Right renal pelvis (tissue), 4 donors: Measurements from ENCODE around the gene ATP5ME. TPM values are rescaled to one million over a fixed set of nuclear protein-coding genes. Genes with fewer than 3 reads are reported as not detected.

ENCODE experiments used
- DNase-seq, 4 donors: peaks; one replicate each; pipeline ENCODE4 v3.0.0-alpha.2; 2013; ENCODE audit warnings: low read depth in 4 of 4, low spot score in 3 of 4, missing footprints in 1 of 4
- polyA plus RNA-seq, 4 donors: library from polyadenylated mRNA; unstranded; fragments of 120-200 nt; gene quantifications; one replicate each; pipeline ENCODE4 v1.2.1, GENCODE V29; 2013; ENCODE audit not compliant: insufficient read length in 4 of 4

The ATP5ME gene
- polyA plus RNA-seq, 4 donors: 248 to 285 (median 271) TPM

DNA sequence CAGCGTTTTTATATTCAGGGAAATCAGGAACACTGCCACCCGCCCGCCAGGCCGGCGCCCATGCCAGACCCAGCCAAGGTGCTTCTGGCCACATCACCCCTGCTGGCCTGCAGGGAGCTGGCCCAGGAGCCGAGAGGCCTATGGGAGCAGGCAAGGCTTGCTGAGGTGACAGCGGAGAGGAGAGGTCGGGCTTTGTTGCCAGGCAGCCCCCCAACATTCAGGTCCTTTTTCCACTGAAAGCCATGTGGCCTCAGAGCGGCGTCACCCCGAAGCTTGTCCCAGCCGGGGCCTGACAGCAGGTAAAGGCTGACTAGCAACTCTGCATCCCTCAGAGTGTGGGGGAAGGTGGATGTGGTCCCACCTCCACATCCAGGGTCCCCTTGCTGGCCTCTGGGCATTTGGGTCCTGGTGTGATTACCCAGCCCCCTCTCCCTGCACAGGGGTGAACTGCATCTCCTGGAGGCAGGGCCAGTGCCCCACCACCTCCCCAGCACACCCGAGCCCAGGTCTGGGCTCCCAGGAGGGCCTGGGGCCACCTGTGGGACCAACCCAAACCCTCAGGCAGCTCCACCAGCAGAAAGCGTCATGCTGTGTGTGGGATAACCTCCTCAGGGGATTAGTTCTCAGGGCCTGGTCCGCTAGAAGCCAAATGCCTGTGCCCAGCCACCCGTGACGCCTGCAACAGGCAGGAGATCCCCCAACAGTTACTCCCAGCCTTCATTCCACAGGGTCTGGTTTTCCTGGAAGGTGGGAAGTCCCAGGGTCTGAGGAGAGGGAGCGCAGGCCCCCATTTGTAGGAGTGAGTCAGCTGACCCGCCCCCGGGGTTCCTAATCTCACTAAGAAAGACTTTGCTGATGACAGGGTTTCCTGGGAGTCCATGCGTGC, 49.1 kb downstream of the ATP5ME start, which contains the start of gene PDE6B:
Gene PDE6B, plus strand, starts transcription at position 869 of the 886 bp plus-strand sequence. CDS start 54 bp downstream, outside the sequence.
- peak in 1 of 4 donors; percentile 69 for DNase-seq

DNA sequence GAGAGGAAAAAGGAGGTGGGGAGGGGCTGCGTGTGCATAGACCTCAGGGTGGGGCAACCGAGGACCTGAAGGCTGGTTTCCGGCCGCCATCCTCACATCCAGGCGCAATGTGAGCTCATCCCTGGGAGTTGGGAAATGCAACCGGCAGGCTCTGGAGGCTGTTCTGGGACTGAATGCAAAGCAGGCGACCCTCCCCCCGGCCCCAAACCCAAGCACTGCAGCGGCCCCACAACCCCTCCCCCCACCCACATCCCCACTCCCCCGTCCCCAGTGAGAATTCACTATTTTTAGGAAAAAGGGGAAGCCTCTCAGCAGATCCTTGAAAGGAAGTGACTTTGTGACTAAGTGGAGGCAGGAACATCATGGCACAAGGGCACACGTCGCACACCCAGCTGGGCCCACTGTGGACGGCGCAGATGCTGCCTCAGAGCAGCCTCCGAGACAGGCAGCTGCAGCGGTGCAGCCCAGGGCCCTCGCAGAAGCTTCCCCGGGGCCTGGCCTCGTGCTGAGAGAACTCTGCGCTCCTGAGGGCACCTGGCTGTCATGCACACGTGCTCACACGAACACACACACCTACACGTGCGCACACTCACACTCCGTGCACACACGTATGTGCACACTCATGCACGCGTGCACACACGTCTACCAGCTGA, 50.0 kb downstream of the ATP5ME start:
- DNase-seq: no peak

GRCh38 chr4:622996-623913, 50.8 kb downstream of the ATP5ME start:
- DNase-seq: no peak

Other genes starting within 250 kb of the ATP5ME start
- gene ZNF721, start 175.1 kb downstream of the ATP5ME start, polyA plus RNA-seq: 10 to 100 TPM; 33.3 to 45.6 (median 42.8) TPM
- 10 to 100 TPM; 54.7 to 69.4 (median 58.3) TPM for gene PIGG, start 175.1 kb downstream of the ATP5ME start, polyA plus RNA-seq
- gene TMEM271, start 98.0 kb downstream of the ATP5ME start, polyA plus RNA-seq: under 1 TPM in 1 of 4 donors, not detected in 3; 0.05 TPM
- 10 to 100 TPM; 31.3 to 50.6 (median 38.7) TPM for gene PDE6B, start 48.7 kb downstream of the ATP5ME start, polyA plus RNA-seq
- 10 to 100 TPM; 14.1 to 23.3 (median 17.8) TPM for gene MYL5, start 266 bp upstream of the ATP5ME start, polyA plus RNA-seq
- gene SLC49A3, start 14.9 kb upstream of the ATP5ME start, polyA plus RNA-seq: 1 to 10 TPM; 3.5 to 6.6 (median 4.2) TPM
- gene PCGF3, start 31.6 kb upstream of the ATP5ME start, polyA plus RNA-seq: 10 to 100 TPM; 64.9 to 76.9 (median 72.0) TPM
- 1 to 10 TPM; 1.4 to 3.3 (median 1.9) TPM for gene CPLX1, start 151.9 kb upstream of the ATP5ME start, polyA plus RNA-seq